GM19455 (cell line): ENCODE measurements around the gene PARVG.

Experiments used
- ATAC-seq: cut with Tn5 transposase; IDR thresholded peaks from one replicate; pipeline ENCODE4 v1.9.1; 2021; ENCODE audit not compliant: unreplicated experiment

PARVG gene

DNA sequence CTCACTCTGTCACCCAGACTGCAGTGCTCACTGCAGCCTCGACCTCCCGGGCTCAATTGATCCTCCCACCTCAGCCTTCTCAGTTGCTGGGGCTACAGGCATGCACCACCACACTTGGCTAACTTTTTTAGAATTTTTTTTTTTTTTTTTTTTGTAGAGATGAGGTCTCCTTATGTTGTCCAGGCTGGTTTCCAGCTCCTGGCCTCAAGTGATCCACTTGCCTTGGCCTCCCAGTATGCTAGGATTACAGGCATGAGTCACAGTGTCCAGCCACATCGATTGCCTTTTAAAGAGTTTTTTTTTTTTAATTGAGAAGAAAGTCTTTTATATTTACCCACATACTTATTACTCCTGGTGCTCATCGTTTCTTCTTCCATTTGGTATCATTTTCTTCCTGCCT, 30.0 kb downstream of the PARVG start:
- no peak for ATAC-seq

GRCh38 chr22:44211256-44211945, 30.7 kb downstream of the PARVG start:
- ATAC-seq, result no peak

DNA sequence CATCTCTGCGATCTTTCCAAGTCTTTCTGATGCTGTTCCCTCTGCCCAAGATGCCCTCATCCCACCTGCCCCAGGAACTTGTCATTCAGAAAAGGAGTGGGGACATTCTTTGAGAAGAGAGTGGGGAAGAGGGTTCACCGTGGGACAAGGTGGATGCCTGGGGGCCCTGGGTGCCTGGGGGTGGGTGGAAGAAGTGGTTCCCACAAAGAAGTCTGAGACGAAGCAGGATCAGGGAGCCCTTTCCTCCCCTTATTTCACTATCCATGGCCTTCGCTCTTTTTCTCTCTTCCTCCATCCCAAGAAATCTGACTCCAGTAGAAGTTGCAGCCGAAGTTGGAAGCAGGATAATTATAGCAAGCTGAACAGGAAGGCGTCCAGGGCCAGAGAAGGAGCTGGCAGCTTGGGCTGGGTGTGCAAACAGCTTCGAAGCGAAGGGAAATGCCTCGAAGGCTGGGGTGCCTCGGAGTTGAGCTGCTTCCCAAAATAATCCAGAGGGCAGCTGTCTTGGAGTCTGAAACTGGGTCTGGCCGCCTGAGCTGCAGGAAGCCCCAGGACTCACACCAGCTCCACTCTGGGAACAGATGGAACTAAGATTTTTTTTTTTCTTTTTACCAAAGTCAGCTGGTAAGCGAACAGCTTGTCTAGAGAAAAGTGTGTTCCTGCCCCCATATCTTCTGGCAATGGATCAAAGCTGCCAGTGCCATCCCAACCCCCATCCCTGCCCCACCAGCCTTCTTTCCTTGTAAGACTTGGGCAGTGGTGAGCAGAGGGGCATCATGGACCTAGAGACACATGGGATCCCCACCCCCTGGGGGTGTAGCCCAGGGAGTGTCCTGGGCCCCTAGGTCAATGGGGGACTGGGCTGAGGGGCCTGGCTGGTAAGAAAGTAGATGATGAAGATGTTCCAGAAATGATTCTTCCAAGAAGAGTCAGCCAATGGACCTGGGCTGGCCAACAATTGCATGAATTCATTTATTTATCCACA, 31.5 kb downstream of the PARVG start:
- no peak for ATAC-seq

DNA sequence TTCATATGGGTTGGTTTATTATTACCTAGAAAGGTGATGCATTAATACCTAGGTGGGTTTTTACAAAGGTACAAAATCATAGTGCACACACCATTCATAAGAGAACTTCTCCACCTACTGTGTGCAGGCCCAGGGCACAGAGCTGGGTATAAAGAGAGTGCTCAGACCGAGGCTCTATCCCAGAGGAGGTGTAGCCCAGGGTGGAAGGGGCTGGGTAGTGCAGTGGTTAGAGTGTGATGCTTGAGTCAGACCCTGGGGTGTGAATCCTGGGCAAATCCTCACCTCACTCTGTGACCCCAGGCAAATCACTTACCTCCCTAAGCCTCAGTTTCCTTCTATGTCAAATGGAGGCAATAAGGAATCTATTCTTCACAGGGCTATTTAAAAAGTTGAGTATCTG, 32.2 kb downstream of the PARVG start:
- ATAC-seq, result no peak

- no peak for ATAC-seq
These were observed 32.8 kb downstream of the PARVG start for GRCh38 chr22:44213489-44214043.

GRCh38 chr22:44214187-44214586, 33.5 kb downstream of the PARVG start:
- ATAC-seq, result no peak

DNA sequence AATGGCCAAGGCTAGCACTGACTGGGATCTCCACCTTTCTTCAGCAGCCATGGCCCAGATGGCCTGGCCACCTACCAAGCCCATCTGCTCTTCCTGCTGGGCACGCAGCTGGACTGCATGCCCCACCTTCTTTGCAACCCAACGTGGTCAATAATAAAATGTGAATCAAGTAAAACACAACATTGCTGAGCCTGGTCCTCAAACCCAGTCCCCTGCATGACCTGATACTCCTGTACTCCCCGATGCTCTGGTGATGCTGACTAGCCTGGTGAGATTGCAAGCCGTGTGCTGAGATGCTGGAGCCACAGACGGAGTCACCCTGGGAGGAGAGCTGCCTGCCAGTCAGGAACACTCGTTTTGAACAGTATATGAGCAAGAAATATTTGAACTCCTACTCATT, 34.0 kb downstream of the PARVG start:
- no peak for ATAC-seq

- no peak for ATAC-seq
These were observed 34.6 kb downstream of the PARVG start for GRCh38 chr22:44215287-44215686.

DNA sequence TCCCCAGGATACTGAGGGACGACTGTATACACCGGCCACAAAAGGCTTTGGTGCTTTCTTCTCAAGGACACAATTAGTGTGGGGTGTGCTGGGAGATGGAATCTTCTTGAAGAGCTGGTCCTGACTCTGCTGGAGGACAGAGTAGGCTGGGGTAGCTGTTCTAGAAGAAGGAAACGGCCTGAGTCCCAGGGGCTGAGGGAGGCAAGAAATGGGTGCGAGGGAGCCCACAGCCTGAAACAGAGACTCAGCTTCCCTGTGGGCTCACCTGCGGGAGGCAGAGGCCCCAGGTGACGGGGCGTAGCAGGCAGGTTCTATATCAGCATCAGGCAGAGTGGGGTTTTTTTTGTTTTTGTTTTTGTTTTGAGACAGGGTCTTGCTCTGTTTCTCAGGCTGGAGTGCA, 36.6 kb downstream of the PARVG start:
- no peak for ATAC-seq

DNA sequence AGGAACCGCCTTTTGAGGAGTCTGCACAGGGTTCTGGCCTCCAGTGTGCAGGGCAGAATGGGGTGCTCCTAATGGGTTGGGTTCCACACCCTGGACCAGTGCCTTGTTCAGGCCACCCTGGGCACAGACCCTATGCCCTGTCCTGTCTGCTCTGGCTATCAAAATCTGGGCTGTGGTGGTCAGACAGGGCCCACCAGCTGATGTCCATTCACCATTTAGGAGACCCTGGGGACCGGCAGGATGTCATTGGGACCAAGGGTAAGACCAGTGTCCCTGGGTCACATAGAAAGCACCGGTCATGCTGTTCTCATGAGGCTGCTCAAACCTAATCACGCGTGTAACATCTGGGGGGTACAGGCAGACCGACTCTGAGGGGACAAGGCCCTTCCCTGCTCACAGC, 37.3 kb downstream of the PARVG start:
- no peak for ATAC-seq

GRCh38 chr22:44219101-44219870, 38.6 kb downstream of the PARVG start:
- ATAC-seq, result no peak

DNA sequence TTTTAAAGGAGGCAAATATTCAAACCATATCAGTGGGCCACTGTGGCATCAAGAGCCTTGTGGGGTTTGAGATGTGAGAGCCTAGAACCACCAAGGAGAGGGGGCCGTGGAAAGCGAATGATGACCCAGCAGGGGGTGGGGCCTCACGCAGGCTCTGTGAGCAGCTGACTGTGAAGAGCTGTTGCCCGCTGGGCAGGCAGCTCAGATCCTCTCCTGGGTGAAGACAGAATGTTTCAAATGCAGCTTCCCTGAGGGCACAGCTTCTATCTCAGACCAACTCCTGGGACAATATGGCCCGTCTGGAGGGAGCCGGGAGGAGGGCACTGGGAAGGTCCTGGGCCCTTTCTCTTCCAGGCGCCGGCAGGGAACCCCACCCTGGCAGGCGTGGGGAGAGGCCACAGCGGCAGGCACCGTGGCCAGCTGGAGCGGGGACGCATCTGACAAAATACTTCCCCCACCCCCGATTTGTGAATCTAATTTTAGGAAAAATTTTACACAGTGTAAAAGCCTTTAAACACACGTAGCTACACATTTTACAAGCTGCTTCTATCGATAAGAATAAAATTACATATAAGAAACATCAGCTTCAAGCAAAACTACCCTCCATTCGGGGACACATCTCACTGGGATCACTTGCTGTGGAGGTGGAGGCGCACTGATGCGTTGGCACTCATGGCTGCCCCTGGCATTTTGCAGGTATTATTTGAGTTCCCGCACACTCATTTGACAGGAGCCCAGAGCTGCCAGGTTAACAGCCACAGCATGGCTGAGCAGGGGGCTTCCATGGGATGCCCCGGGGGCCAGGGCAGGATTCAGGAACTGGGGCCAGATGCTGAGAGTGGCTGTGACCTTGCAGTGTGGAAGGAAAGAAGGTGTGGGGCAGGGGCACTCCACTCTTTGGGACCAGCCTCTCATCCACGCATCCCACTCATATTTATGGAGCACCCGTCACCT, 40.3 kb downstream of the PARVG start:
- no peak for ATAC-seq

DNA sequence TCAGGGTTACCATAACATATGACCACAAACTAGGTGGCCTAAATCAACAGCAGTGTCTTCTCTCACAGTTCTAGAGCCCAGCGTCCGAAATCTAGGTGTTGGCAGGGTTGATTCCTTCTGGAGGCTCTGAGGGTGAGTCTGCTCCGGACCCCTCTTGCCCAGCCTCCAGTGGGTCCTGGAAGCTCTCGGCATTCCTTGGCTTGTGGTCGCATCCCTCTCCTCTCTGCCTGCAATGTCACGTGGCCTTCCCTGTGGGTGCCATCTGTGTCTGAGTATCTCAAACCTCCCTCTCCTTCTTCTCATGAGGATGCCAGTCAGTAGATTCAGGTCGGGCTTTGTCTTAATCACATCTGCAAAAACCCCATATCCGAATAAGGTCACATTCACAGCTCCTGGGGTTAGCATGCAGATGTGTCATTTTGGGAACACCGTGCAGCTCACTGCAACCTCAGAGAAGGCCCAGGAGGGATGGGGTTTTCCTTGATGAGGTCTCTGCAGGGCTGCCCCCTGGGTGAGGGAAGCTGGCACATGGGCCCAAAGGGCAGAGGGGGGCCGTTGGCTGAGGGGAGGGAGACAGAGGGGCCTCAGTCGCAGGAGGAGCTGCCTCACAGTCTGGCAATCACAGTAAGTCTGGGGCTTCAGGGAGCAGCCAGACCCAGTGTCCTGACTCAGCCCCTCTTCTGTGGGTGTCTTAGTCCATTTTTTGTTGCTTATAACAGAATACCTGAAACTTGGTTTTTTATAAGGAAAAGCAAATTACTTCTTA, 41.2 kb downstream of the PARVG start:
- no peak for ATAC-seq

GRCh38 chr22:44224166-44224565, 43.4 kb downstream of the PARVG start:
- no peak for ATAC-seq

- ATAC-seq, result no peak
These were observed 44.5 kb downstream of the PARVG start for GRCh38 chr22:44225091-44225689.

DNA sequence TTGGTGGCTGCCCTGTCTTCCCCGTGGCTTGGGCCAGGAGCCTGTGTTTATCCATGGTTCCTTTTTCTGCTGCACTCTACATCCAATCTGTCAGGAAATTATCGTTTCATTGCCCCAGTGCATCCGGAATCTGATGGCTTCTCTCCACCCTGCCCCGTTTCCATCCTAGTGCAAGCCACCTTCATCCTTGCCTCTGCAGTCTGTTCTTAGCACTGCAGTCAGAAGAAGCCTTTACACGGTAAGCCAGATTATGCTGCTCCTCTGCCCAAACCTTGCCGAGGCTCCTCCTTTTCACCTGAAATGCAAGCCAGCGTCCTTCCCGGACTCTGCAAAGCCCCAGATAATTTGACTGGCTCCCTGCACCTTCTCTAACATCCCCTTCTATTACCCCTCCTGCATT, 45.1 kb downstream of the PARVG start:
- no peak for ATAC-seq

DNA sequence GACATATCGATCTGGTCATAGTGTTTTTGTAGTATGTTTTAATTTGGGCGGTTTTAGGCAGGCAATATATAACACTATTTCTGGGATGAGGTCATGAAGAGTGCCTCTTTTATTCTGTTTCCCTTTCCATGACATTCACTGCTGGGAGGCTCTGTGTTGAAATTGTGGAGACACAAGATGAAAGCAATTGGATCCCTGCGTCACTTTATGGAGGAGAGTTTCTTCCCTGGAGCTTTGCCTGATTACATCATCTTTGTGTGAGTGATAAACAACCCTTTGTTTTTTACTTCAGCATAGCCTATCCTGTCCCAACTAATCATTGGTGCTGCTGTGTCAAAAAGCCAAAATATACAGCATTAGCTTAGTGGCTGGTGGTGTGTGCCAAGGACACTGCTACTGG, 48.6 kb downstream of the PARVG start:
- no peak for ATAC-seq

GRCh38 chr22:44229809-44230208, 49.1 kb downstream of the PARVG start:
- no peak for ATAC-seq

DNA sequence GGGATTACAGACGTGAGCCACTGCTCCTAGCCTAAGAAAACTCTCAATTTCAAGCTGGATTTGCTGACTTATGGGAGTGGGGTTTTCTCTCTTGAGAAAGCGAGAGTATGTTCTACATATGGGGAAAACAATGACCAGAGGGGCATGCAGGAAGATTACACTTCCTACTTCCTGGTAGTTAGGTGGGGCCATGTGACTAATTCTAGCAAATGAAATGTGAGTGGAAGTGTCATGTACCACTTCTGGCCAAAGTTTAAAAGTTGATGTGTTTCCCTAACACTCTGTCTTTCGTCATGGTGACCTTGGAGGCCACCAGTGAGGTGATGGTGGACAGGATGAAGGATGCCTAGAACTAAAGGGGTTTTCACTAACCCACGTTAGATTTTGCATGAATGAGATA, 50.5 kb downstream of the PARVG start:
- ATAC-seq, result no peak
